T-helper 1 cell treated with Interleukin-12 subunit alpha and Interleukin-12 subunit beta and Interleukin-4 antibody, amounts not matched to agents 30 μg/mL and 1 μg/mL, for 36 hours (primary cell): ENCODE data around the gene ARHGEF17.

ENCODE experiments used
- H3K27ac Mint-ChIP-seq: one replicate; pipeline ENCODE4 v1.8.0; 2021; ENCODE audit warnings: mild to moderate bottlenecking, mixed read lengths
- H3K27me3 Mint-ChIP-seq: one replicate; pipeline ENCODE4 v1.8.0; 2021; ENCODE audit warnings: low read depth, mixed read lengths
- H3K36me3 Mint-ChIP-seq: one replicate; pipeline ENCODE4 v1.8.0; 2021; ENCODE audit warnings: low read depth, mixed read lengths
- H3K4me1 Mint-ChIP-seq: one replicate; pipeline ENCODE4 v1.8.0; 2021; ENCODE audit warnings: low read depth, mixed read lengths
- H3K4me3 Mint-ChIP-seq: one replicate; pipeline ENCODE4 v1.8.0; 2021; ENCODE audit warnings: mild to moderate bottlenecking, moderate library complexity, mixed read lengths
- H3K9me3 Mint-ChIP-seq: one replicate; pipeline ENCODE4 v1.8.0; 2021; ENCODE audit warnings: mixed read lengths

Gene ARHGEF17

GRCh38 chr11:73323464-73323863, 15.4 kb downstream of the ARHGEF17 start:
- peaks cover 2% of the 10 kb centered on the region for H3K4me1 Mint-ChIP-seq
- H3K27ac Mint-ChIP-seq: no peak overlapping the region
- no peak overlapping the region for H3K4me3 Mint-ChIP-seq
- H3K9me3 Mint-ChIP-seq: no peaks in the 10 kb centered on the region
- peaks cover 3% of the 10 kb centered on the region for H3K27me3 Mint-ChIP-seq
- H3K36me3 Mint-ChIP-seq: no peaks in the 10 kb centered on the region

DNA sequence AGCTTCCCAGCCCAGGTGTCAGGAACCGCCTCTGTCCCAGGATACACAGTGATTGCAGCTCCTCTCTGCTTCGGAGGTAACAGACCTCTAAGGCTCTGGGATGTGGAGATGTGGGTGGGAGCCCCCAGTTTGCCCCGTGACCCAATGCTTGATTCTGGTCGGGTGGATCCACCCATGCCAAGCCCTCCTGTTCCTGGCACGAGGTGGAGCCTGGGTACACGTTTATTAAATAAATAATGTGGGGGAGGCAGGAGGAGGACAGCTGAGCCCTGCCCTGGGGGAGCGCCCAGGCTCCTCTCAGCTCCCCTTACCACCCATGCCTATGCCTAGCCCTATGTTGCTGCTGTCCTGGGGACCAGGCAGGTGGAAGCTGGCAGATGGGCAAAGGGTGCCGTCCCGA, 16.0 kb downstream of the ARHGEF17 start:
- no peaks in the 10 kb centered on the region for H3K9me3 Mint-ChIP-seq
- H3K4me1 Mint-ChIP-seq: peaks cover 2% of the 10 kb centered on the region
- H3K27ac Mint-ChIP-seq: no peak overlapping the region
- peaks cover 3% of the 10 kb centered on the region for H3K27me3 Mint-ChIP-seq
- no peaks in the 10 kb centered on the region for H3K36me3 Mint-ChIP-seq
- no peak overlapping the region for H3K4me3 Mint-ChIP-seq

DNA sequence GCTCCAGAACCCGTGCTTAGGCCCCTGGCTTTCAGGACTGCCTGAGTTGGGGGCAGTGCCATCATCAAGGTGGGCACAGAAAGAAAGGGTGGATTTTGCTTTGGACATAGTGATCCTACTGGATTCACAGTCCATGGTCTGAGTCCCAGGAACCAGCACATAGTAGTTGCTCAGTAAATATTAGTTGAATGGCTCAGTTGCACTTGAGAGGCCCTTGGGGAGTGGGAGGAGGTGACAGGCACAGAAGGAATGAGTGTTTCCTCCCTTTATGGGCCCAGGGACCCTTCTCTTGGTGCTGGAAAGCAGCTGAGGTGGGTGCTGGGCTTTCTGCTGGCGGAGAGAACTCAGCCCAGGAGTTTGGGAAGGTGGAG, 16.6 kb downstream of the ARHGEF17 start:
- Mint-ChIP-seq H3K27me3 (peaks cover 3% of the 10 kb centered on the region), H3K4me1 (peaks cover 2% of the 10 kb centered on the region), H3K27ac (no peak overlapping the region), H3K4me3 (no peak overlapping the region), H3K36me3 (no peaks in the 10 kb centered on the region), H3K9me3 (no peaks in the 10 kb centered on the region)

DNA sequence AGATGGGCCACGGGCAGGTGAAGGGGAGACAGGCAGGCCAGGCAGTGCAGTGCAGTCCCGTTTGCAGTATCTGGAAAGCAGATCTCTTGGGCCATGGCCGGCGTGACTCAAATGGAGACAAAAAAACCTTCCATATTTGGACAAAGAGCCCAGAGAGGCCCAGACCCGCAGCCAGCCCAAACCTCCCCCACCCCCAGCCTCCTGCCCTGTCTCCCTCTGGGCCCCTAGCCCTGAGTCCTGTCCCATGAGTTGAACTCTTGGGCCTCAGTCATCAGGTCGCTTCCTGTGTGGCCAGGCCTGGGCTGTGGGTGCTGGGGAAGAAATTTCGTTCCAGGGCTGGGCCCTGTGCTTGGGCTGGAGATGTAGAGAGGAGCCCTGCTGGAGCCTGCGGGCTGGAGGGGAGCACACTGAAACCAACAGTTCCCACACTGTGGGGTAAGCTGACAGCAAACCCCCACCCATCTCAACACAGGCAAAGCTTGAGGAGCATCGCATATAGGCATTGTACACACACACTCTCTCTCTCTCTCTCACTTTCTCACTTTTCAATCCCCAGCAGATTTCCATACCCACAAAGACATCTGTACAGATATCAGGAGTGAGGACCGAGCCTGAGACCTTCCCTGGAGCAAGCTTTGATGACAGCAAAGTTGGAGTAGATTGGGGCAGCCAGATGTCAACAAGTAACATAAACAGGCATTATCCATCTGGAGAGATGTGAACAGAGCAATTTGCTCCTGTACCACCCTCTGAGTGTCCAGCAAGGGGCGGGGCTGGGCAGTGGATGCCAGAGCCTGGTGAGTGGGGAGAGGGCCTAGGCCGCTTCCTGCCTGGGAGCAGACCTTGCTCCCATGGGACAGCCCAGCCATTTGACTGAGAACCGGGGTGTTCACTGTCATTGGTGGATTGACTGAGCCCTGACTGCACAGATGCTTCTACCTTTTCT, 17.2 kb downstream of the ARHGEF17 start:
- no peaks in the 10 kb centered on the region for H3K9me3 Mint-ChIP-seq
- H3K36me3 Mint-ChIP-seq: no peaks in the 10 kb centered on the region
- peaks cover 2% of the 10 kb centered on the region for H3K4me1 Mint-ChIP-seq
- H3K27ac Mint-ChIP-seq: peak overlapping the region; percentile 16
- peaks cover 7% of the 10 kb centered on the region for H3K27me3 Mint-ChIP-seq
- no peak overlapping the region for H3K4me3 Mint-ChIP-seq

GRCh38 chr11:73326929-73327811, 19.1 kb downstream of the ARHGEF17 start:
- H3K4me3 Mint-ChIP-seq: no peak overlapping the region
- H3K36me3 Mint-ChIP-seq: no peaks in the 10 kb centered on the region
- H3K4me1 Mint-ChIP-seq: no peaks in the 10 kb centered on the region
- no peaks in the 10 kb centered on the region for H3K9me3 Mint-ChIP-seq
- H3K27me3 Mint-ChIP-seq: peaks cover 7% of the 10 kb centered on the region
- H3K27ac Mint-ChIP-seq: no peak overlapping the region

DNA sequence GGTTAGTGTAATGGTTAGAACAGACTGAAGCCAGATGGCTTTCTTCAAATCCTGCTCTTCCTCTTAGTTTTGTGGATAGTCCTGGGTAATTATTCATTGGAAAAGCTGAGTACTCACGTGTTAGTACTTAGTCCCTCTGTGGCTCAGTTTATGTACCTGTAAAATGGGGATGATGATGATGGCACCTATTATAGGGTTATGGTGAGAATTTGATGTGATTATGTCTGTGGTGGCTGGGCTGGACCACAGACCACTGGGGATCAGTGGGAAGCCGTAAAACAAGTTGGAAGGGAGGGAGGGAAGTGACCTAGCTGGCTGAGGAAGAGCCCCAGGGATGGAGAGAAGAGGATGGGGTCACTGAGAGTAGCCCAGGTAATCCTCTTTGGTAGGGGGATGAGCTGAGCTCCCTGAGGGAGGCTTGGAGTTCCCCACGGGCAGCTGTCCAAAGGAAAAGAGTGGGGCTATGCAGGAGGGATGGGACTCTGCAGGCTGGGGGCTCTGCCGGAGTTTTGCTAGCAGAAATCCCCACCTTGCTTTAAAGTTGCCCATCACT, 19.8 kb downstream of the ARHGEF17 start:
- no peak overlapping the region for H3K27ac Mint-ChIP-seq
- no peaks in the 10 kb centered on the region for H3K36me3 Mint-ChIP-seq
- no peaks in the 10 kb centered on the region for H3K4me1 Mint-ChIP-seq
- H3K4me3 Mint-ChIP-seq: no peak overlapping the region
- H3K27me3 Mint-ChIP-seq: peaks cover 4% of the 10 kb centered on the region
- H3K9me3 Mint-ChIP-seq: no peaks in the 10 kb centered on the region

DNA sequence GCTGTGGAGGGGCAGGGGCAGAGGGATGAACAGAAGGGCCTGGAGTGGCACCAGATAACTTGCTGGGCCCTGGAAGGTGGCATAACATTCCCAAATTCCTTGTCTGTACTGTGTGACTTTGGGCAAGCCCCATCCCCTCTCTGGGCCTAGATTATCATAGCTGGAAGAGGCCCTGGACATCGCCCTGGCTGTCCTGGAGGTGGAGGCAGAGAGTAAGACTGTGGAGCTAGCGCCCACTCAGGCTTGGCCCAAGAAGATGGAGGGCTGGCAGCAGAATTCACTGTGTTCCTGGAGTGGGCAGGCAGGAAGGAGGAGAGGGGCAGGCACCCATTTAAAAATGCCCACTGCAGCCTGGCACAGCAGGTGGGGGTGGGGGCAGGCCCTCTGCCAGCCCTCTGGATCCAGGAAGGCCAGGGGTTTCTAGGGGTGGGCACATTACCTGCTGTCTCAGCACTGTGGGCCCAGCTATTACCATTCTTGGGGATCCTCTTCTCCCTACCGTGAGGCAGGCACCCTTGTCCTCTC, 22.6 kb downstream of the ARHGEF17 start:
- Mint-ChIP-seq H3K36me3 (no peaks in the 10 kb centered on the region), H3K9me3 (no peaks in the 10 kb centered on the region), H3K4me3 (no peak overlapping the region), H3K4me1 (no peaks in the 10 kb centered on the region), H3K27me3 (peaks cover 4% of the 10 kb centered on the region), H3K27ac (no peak overlapping the region)

DNA sequence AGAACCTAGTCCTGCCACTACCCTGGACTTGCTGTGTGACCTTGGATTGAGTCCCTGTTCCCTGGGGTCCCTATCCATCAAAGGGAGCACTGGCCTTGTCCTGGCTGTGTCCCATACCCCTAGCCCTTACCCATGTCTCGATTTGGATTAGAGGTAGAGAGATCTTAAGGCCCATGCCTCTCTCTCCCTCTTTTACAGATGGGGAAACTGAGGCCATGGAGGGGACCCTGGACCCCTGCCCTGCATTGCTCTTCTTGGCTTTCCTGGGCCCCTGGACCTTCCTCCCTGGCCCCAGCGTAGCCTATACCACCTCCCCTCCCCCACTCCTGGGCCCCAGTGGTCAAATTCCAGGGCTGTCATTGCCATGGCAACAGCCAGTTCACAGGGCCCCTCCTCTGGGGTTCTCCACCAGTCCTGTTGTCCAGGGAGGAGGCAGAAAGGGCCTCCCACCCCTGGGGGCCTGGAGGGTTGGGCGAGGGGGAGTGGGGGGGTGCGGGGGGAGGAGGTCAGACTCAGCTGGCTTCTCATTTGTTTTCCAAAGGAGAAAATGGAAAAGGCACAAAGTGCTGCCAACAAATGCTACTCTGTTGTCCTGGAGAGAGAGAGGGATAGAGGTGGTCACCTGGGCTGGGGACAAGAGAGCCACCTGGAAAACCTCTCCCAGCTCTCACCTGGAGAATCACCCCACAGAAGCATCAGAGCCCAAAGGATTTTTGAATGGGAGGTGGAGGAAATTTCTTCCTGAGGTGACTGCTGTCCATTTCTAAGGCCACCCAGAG, 23.3 kb downstream of the ARHGEF17 start:
- H3K27me3 Mint-ChIP-seq: peaks cover 4% of the 10 kb centered on the region
- no peaks in the 10 kb centered on the region for H3K4me1 Mint-ChIP-seq
- no peaks in the 10 kb centered on the region for H3K36me3 Mint-ChIP-seq
- H3K27ac Mint-ChIP-seq: no peak overlapping the region
- no peak overlapping the region for H3K4me3 Mint-ChIP-seq
- H3K9me3 Mint-ChIP-seq: no peaks in the 10 kb centered on the region

DNA sequence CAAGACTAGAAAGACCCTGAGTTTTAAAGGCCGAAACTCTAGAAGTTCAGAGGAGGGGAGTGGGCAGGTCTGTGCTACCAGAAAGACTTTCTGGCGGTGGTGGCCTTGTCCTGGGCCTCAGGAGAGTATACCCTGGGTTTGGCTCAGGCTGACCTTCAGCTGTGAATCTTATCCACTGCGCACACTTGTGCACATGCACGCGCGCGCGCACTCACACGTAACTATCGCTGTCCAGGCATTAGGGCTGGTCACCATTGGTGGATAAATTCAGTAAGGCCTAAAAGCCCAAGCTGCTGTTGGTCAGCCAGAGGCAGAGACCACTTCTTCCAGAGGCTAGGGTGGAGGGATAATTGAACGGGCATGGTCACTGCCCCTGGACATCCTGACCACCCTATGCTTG, 25.1 kb downstream of the ARHGEF17 start:
- H3K27ac Mint-ChIP-seq: no peak overlapping the region
- no peaks in the 10 kb centered on the region for H3K36me3 Mint-ChIP-seq
- H3K4me1 Mint-ChIP-seq: no peaks in the 10 kb centered on the region
- H3K4me3 Mint-ChIP-seq: no peak overlapping the region
- peaks cover 4% of the 10 kb centered on the region for H3K27me3 Mint-ChIP-seq
- H3K9me3 Mint-ChIP-seq: no peaks in the 10 kb centered on the region

GRCh38 chr11:73333640-73334383, 25.7 kb downstream of the ARHGEF17 start:
- H3K4me1 Mint-ChIP-seq: no peaks in the 10 kb centered on the region
- H3K9me3 Mint-ChIP-seq: no peaks in the 10 kb centered on the region
- peaks cover 4% of the 10 kb centered on the region for H3K27me3 Mint-ChIP-seq
- H3K4me3 Mint-ChIP-seq: no peak overlapping the region
- no peak overlapping the region for H3K27ac Mint-ChIP-seq
- H3K36me3 Mint-ChIP-seq: no peaks in the 10 kb centered on the region

DNA sequence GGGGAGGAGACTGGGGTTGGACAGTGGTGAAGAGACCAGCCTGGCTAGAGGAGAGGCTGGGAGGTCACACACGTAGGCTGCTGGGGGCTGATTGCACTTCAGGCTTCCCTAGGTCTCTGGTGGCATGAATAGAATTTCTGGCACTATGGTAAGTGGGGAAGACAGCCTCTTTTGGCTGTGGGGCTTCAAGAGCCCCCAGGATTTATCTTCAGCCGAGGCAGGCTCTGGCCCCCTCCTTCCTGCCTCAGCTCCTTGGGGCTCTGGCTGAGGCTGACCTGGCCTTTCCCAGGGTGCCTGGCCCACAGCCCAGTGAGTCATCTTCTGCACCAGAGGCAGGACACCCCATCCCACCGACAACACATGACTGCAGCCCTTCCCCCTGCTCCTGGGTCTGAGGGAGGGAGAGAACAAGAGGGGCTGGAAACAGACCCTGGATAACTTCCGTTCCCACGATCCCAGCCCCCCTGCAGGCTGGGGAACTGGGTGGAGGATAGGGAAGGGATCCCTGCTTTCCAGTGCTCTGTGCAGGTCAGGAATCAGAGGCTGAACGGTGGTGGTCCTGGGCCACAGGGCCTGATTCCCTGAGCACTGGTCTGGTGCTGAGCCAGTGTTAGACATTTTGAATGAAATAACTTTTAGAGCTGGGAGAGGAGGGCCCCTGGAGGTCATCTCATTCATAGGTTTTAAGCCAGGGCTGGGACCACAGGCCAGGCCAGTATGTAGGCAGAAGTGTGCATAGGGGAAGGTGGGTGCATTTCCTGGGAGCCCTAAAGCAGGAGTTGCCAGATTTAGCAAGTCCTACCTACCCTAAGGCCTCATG, 26.5 kb downstream of the ARHGEF17 start:
- Mint-ChIP-seq H3K27ac (no peak overlapping the region), H3K4me1 (no peaks in the 10 kb centered on the region), H3K9me3 (no peaks in the 10 kb centered on the region)

GRCh38 chr11:73335204-73335923, 27.3 kb downstream of the ARHGEF17 start:
- no peak overlapping the region for H3K4me3 Mint-ChIP-seq
- H3K27ac Mint-ChIP-seq: no peak overlapping the region
- no peaks in the 10 kb centered on the region for H3K9me3 Mint-ChIP-seq
- no peaks in the 10 kb centered on the region for H3K27me3 Mint-ChIP-seq
- H3K36me3 Mint-ChIP-seq: no peaks in the 10 kb centered on the region
- H3K4me1 Mint-ChIP-seq: no peaks in the 10 kb centered on the region

More for the DNA sequence above, 26.5 kb downstream of the ARHGEF17 start:
- H3K36me3 Mint-ChIP-seq: no peaks in the 10 kb centered on the region
- peaks cover 4% of the 10 kb centered on the region for H3K27me3 Mint-ChIP-seq
- H3K4me3 Mint-ChIP-seq: no peak overlapping the region
